T-cell (primary cell): ENCODE data around the gene TPRA1. TPM values are rescaled to one million over a fixed set of nuclear protein-coding genes. Genes with fewer than 3 reads are reported as not detected.

Experiments used
- ATAC-seq, 4 experiments: fragments of 200-7000 bp in 3 of 4; fragments of 150-1000 bp in 1 of 4; cut with Tn5 transposase; replicated peaks in 1 of 4; 1 replicate in 3 of 4; 2 replicates in 1 of 4; pipeline ENCODE4 v1.10.0; 2021; ENCODE audit warnings: moderate library complexity in 3 of 4, mild to moderate bottlenecking in 2 of 4, moderate number of reproducible peaks in 1 of 4
- CTCF ChIA-PET, 2 donors: fragments of 300-600 bp; sonication (Branson Sonifier 250); formaldehyde crosslinking; loops; one replicate each; lab custom pipeline; 2022; ENCODE audit warnings: antibody characterized with exemption in 2 of 2; lab: Charles Lee
- POLR2A ChIA-PET, 2 donors: fragments of 300-600 bp; sonication (Branson Sonifier 250); formaldehyde crosslinking; loops; one replicate each; lab custom pipeline; 2022; ENCODE audit warnings: antibody characterized with exemption in 2 of 2; lab: Charles Lee
- DNase-seq, 35 experiments: peaks; one replicate each; pipeline versions ENCODE4 v3.0.0 to v3.0.0-alpha.2; 2013 to 2023
- H3K27ac ChIP-seq: one replicate; pipeline ENCODE4 v1.5.1; 2013; ENCODE audit warnings: low read length
- H3K27me3 ChIP-seq, 2 experiments: replicated peaks in 1 of 2; 1 replicate in 1 of 2; 2 replicates in 1 of 2; pipeline versions ENCODE4 v1.6.1 to v1.7.0; 2013; ENCODE audit warnings: low read length in 1 of 2, mixed read lengths in 1 of 2; ENCODE audit not compliant: control insufficient read depth in 2 of 2, insufficient read depth in 2 of 2; ENCODE audit errors: extremely low read depth in 1 of 2
- H3K36me3 ChIP-seq, 2 donors: 1 replicate in 1 of 2; 2 replicates in 1 of 2; pipeline versions ENCODE4 v1.6.1 to v1.7.0; 2013; ENCODE audit warnings: low read length in 1 of 2; ENCODE audit not compliant: control insufficient read depth in 2 of 2, insufficient read depth in 1 of 2; ENCODE audit errors: extremely low read depth in 1 of 2
- H3K4me1 ChIP-seq, 2 experiments: 1 replicate in 1 of 2; 2 replicates in 1 of 2; pipeline versions ENCODE4 v1.6.1 to v1.7.0; 2013; ENCODE audit warnings: low read length in 2 of 2, mixed read lengths in 1 of 2; ENCODE audit not compliant: insufficient read depth in 2 of 2, control insufficient read depth in 1 of 2; ENCODE audit errors: extremely low read depth in 1 of 2
- H3K4me3 ChIP-seq, 2 donors: 1 replicate in 1 of 2; 2 replicates in 1 of 2; pipeline versions ENCODE4 v1.5.1 to v1.7.0; 2013; ENCODE audit warnings: mild to moderate bottlenecking in 2 of 2, low read length in 1 of 2, moderate library complexity in 1 of 2; ENCODE audit not compliant: control insufficient read depth in 1 of 2; ENCODE audit errors: extremely low read depth in 1 of 2
- H3K9me3 ChIP-seq: 2 replicates; pipeline ENCODE4 v1.7.0; 2013
- H3K27ac Mint-ChIP-seq, 2 donors: one replicate each; pipeline ENCODE4 v1.8.0; 2020 to 2021; ENCODE audit warnings: mild to moderate bottlenecking in 2 of 2, mixed read lengths in 2 of 2
- H3K27me3 Mint-ChIP-seq, 2 donors: one replicate each; pipeline ENCODE4 v1.8.0; 2021 to 2022; ENCODE audit warnings: mixed read lengths in 2 of 2
- H3K36me3 Mint-ChIP-seq: one replicate; pipeline ENCODE4 v1.8.0; 2021; ENCODE audit warnings: mixed read lengths
- H3K4me1 Mint-ChIP-seq, 3 donors: one replicate each; pipeline ENCODE4 v1.8.0; 2020 to 2022; ENCODE audit warnings: mixed read lengths in 3 of 3, mild to moderate bottlenecking in 1 of 3
- H3K4me3 Mint-ChIP-seq, 3 donors: one replicate each; pipeline ENCODE4 v1.8.0; 2020 to 2022; ENCODE audit warnings: mild to moderate bottlenecking in 3 of 3, mixed read lengths in 3 of 3, moderate library complexity in 3 of 3
- H3K9me3 Mint-ChIP-seq, 3 donors: one replicate each; pipeline ENCODE4 v1.8.0; 2020 to 2022; ENCODE audit warnings: mixed read lengths in 3 of 3
- WGBS: methylation state at CpG from one replicate; pipeline ENCODE4 v1.1.5; 2013; ENCODE audit warnings: missing lambda C conversion rate; ENCODE audit not compliant: insufficient coverage; 5-methylcytosine and 5-hydroxymethylcytosine counted together
- total RNA-seq, 35 experiments: library from RNA in 6 of 35; stranded (reverse) in 6 of 35; fragments of 120-200 nt in 1 of 35; gene quantifications; one replicate each; pipeline versions ENCODE4 v1.2.1 to v1.2.4 and lab custom pipeline; 2013 to 2026

TPRA1 gene
- total RNA-seq, 5 donors from 2014 or later (not counting 1 experiment from before 2014, with no cell fraction given) = 17.1 to 38.4 (median 34.6) TPM

DNA sequence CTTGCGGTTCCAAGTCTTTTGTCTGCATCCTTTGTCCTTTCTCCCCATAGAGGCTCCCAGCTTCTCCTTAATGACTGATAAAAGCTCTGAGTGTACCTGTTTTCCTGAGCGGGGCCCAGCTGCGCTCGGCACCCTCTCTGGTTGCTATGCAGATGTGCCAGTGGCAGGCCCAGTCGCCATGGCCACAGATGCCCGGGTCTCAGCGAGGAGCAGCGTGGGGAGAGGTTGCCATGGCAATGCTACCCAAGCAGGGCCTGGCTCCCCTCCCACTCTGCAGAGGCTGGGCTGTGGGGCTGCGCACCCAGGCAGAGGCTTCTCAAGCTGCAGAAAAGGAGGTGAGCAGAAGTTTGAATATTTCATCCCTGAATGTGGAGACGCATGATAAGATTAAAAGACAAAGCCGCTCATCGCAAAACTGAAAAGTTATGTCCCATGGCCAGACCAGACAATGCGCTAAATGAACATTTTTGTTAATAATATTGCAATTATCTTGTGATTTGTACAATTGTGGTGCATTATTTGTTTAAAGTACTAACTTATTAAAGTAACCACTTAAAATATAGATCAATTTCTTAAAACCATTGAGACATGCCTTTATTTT lies 66.1 kb downstream of the TPRA1 start:
- no peak for DNase-seq
- H3K27me3 Mint-ChIP-seq = peaks cover 20 to 25% of the 10 kb centered on the region in 2 donors
- H3K4me1 ChIP-seq = no peaks in the 10 kb centered on the region
- H3K4me3 Mint-ChIP-seq = no peak overlapping the region
- no peaks in the 10 kb centered on the region for H3K36me3 ChIP-seq
- H3K9me3 Mint-ChIP-seq = peaks cover 0 to 9% (median 4%) of the 10 kb centered on the region in 3 donors
- H3K27ac ChIP-seq = no peak overlapping the region
- ATAC-seq = no peak
- H3K4me3 ChIP-seq = no peak overlapping the region
- no peaks in the 10 kb centered on the region for H3K4me1 Mint-ChIP-seq
- H3K27ac Mint-ChIP-seq = no peak overlapping the region
- WGBS = 47% methylated on average over 7 of the region's 13 CpGs
- ChIA-PET CTCF (no interaction called here), POLR2A (no interaction called here)
- peaks cover 2 to 26% of the 10 kb centered on the region in 2 experiments for H3K27me3 ChIP-seq
- no peaks in the 10 kb centered on the region for H3K36me3 Mint-ChIP-seq
- H3K9me3 ChIP-seq = no peaks in the 10 kb centered on the region

Other genes starting within 250 kb of the TPRA1 start
- 10 to 100 TPM in 4 of 5 donors, 1 to 10 TPM in 1; 8.4 to 23.2 (median 14.1) TPM for gene MCM2, start 7.7 kb upstream of the TPRA1 start, total RNA-seq
- gene PODXL2, start 38.5 kb upstream of the TPRA1 start, total RNA-seq = 1 to 10 TPM; 2.0 to 4.7 (median 4.2) TPM
- 100 to 1,000 TPM; 107 to 187 (median 166) TPM for gene ABTB1, start 82.2 kb upstream of the TPRA1 start, total RNA-seq
- gene MGLL, start 231.8 kb upstream of the TPRA1 start, total RNA-seq = 1 to 10 TPM in 4 of 5 donors, under 1 TPM in 1; 0.78 to 3.7 (median 1.8) TPM